ENCODE data around the gene GALNT18.

DNA sequence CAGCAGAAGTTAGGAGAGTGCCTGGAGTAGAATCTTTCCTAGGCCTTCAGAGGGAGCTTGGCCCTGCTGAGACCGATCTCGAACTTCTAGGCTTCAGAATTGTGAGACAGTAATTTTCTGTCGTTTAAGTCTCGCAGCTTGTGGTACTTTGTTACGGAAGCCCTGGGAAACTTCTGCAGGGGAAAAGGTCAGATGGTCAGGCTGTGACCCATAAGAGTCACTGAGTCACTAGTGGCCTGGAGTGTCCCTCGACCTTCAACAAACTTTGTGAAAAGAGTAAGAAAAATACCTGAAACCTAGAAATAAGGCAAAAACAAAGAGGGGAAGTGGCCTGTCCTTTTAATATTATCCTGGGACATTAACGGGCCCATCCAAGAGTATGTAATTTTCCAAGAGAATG, 303.3 kb downstream of the GALNT18 start:
- TF ChIP-seq, protein P1, sequence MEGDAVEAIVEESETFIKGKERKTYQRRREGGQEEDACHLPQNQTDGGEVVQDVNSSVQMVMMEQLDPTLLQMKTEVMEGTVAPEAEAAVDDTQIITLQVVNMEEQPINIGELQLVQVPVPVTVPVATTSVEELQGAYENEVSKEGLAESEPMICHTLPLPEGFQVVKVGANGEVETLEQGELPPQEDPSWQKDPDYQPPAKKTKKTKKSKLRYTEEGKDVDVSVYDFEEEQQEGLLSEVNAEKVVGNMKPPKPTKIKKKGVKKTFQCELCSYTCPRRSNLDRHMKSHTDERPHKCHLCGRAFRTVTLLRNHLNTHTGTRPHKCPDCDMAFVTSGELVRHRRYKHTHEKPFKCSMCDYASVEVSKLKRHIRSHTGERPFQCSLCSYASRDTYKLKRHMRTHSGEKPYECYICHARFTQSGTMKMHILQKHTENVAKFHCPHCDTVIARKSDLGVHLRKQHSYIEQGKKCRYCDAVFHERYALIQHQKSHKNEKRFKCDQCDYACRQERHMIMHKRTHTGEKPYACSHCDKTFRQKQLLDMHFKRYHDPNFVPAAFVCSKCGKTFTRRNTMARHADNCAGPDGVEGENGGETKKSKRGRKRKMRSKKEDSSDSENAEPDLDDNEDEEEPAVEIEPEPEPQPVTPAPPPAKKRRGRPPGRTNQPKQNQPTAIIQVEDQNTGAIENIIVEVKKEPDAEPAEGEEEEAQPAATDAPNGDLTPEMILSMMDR (conservative IDR thresholded peaks at IDR 0.05), result no peak
- TF ChIP-seq ZFX (IDR thresholded peaks at IDR 0.05), result no peak
